GM18508 (cell line): Measurements from ENCODE around the gene PRKAG2.
"Not testable (repeated sequence)": the region's sequence is repeated elsewhere in the genome, so short reads cannot be mapped to it uniquely, and the experiment has no call there.

Experiments used
- ATAC-seq: cut with Tn5 transposase; IDR thresholded peaks from one replicate; pipeline ENCODE4 v1.9.1; 2021; ENCODE audit warnings: moderate number of reproducible peaks; ENCODE audit not compliant: insufficient read depth, unreplicated experiment

The PRKAG2 gene

GRCh38 chr7:151808400-151809145 lies 68.3 kb downstream of the PRKAG2 start:
- no peak for ATAC-seq

GRCh38 chr7:151807846-151808245 lies 69.1 kb downstream of the PRKAG2 start:
- no peak for ATAC-seq

GRCh38 chr7:151806952-151807775 lies 69.8 kb downstream of the PRKAG2 start:
- no peak for ATAC-seq

- no peak for ATAC-seq
Measured at GRCh38 chr7:151806204-151806603, 70.7 kb downstream of the PRKAG2 start.

GRCh38 chr7:151805191-151805590 lies 71.7 kb downstream of the PRKAG2 start:
- no peak for ATAC-seq

GRCh38 chr7:151804756-151805155 lies 72.2 kb downstream of the PRKAG2 start:
- no peak for ATAC-seq

GRCh38 chr7:151803841-151804240 lies 73.1 kb downstream of the PRKAG2 start:
- ATAC-seq, result no peak

- ATAC-seq, result no peak
Measured at GRCh38 chr7:151802469-151802846, 74.5 kb downstream of the PRKAG2 start.

- no peak for ATAC-seq
Measured at GRCh38 chr7:151801782-151802468, 75.0 kb downstream of the PRKAG2 start.

- no peak for ATAC-seq
Measured at GRCh38 chr7:151801291-151801690, 75.6 kb downstream of the PRKAG2 start.

- no peak for ATAC-seq
Measured at GRCh38 chr7:151800861-151801260, 76.1 kb downstream of the PRKAG2 start.

- no peak for ATAC-seq
Measured at GRCh38 chr7:151800391-151800790, 76.5 kb downstream of the PRKAG2 start.

- ATAC-seq, result no peak
Measured at GRCh38 chr7:151799506-151799905, 77.4 kb downstream of the PRKAG2 start.

GRCh38 chr7:151798851-151799448 lies 78.0 kb downstream of the PRKAG2 start:
- ATAC-seq, result no peak

- not testable (repeated sequence) for ATAC-seq
Measured at GRCh38 chr7:151797667-151798307, 79.1 kb downstream of the PRKAG2 start.

GRCh38 chr7:151796871-151797537 lies 79.9 kb downstream of the PRKAG2 start:
- no peak for ATAC-seq

GRCh38 chr7:151796091-151796870 lies 80.6 kb downstream of the PRKAG2 start:
- no peak for ATAC-seq

GRCh38 chr7:151795168-151795811 lies 81.6 kb downstream of the PRKAG2 start:
- ATAC-seq, result no peak
